DMS79 treated with DMSO at 0.1 percent for 48 hours (cell line): Measurements from ENCODE around the gene LRRC41.
"Not testable (repeated sequence)": the region's sequence is repeated elsewhere in the genome, so short reads cannot be mapped to it uniquely, and the experiment has no call there.

Experiments
- DNase-seq: peaks from one replicate; lab custom pipeline; 2025; lab: John Stamatoyannopoulos, UW

The LRRC41 gene

GRCh38 chr1:46322191-46322590 is 18.8 kb upstream of the LRRC41 start:
- DNase-seq, result not testable (repeated sequence)

DNA sequence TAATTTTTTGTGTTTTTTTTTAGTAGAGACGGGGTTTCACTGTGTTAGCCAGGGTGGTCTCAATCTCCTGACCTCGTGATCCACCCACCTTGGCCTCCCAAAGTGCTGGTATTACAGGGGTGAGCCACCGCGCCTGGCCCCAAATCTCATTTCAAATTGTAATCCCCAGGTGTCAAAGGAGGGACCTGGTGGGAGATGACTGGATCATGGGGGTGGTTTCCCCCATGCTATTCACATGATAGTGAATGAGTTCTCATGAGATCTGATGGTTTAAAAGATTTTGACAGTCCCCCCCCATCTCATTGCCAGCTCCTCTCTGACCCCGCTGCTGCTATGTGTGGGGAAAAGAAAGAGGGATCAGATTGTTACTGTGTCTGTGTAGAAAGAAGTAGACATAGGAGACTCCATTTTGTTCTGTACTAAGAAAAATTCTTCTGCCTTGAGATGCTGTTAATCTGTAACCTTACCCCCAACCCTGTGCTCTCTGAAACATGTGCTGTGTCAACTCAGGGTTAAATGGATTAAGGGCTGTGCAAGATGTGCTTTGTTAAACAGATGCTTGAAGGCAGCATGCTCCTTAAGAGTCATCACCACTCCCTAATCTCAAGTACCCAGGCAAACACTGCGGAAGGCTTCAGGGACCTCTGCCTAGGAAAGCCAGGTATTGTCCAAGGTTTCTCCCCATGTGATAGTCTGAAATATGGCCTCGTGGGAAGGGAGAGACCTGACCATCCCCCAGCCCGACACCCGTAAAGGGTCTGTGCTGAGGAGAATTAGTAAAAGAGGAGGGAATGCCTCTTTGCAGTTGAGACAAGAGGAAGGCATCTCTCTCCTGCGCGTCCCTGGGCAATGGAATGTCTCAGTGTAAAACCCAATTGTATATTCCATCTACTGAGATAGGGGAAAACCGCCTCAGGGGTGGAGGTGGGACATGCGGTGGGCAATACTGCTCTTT is 16.8 kb upstream of the LRRC41 start:
- DNase-seq, result peak; percentile 78

DNA sequence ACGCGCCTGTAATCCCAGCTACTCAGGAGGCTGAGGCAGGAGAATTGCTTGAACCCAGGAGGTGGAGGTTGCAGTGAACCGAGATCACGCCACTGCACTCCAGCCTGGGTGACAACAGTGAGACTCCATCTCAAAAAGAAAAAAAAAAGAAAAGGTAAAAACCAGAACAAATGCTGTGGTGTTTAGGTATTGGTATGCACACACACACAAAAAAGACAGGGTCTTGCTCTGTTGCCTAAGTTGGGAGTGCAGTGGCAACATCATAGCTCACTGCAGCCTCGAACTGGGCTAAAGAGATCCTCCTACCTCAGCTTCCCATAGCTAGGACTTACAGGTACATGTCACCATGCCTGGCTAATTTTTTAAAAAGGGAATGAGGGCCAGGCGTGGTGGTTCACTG is 15.9 kb upstream of the LRRC41 start:
- DNase-seq, result not testable (repeated sequence)

- DNase-seq, result no peak
These were observed 13.9 kb upstream of the LRRC41 start for GRCh38 chr1:46317323-46317722.

DNA sequence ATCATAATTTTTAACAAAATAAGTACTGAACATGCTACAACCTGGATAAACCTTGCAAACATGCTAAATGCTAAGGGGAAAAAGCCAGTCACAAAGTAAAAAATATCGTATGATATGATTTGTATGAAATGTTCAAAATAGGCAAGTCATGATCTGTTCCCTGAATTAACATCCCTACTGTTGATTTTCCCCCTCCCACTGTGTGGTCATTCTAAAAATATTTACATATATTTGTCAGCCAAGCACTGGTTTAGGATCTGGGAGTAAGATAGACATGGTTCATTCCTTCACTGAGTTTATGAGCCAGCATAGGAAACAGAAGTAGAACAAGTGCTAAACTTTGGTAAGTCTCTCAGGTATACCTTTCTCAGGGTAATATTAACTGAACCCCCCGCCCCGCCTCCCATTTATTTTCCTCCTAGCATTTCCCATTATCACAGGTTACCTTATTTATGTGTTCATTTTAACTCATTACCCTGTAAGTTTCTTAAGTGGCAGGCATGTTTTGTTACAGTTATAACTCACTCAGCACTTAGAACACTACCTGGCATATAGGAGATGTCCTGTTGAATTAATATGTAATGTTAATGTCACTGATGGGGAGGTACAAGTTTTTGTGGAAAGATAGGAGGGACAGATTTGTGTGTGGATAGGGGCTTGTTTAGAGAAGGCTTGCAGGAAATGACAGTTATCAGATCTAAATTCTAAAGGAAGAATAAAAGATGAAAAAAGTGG is 12.4 kb upstream of the LRRC41 start:
- no peak for DNase-seq

DNA sequence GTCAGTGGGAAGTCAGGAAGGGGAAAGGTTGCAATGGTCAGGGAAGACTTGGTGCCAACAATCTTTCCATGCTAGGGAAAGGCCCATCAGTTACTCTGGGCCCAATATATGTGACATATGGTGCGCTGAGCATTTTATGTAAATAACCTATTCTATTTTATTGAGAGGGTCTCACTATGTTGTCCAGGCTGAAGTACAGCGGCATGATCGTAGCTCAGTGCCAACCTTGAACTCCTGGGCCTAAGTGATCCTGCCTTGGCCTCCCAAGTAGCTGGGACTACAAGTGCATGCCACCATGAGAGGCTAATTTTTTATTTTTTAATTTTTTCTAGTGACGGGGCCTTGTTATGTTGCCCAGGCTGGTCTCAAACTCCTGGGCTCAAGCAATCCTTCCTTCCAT is 6.9 kb upstream of the LRRC41 start:
- DNase-seq, result no peak

- no peak for DNase-seq
These were observed 6.2 kb upstream of the LRRC41 start for GRCh38 chr1:46309401-46310159.

- DNase-seq, result no peak
These were observed 2.7 kb upstream of the LRRC41 start for GRCh38 chr1:46306159-46306530.

GRCh38 chr1:46303872-46304326 is 483 bp upstream of the LRRC41 start:
- peak; percentile 79 for DNase-seq

DNA sequence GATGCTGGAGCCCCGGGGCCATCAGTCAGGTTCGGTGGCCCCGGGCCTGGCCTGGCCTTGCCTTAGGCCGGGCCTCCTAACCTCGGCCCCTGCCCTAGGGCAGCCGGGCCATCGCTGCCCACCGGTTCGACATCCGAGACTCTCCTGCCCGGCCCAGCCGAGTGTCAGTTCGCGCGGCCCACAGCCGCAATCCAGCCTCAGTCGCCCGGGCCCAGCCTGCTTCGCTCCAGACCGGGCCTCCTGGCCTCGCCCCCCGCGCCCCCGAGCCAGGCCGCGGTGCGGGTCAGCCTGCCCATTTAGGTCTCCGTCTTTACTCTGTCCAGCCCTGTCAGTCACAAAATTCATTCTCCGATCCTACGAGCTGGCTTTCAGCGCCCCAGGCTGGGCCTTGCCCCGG is 777 bp downstream of the LRRC41 start:
- peak; percentile 67 for DNase-seq

DNA sequence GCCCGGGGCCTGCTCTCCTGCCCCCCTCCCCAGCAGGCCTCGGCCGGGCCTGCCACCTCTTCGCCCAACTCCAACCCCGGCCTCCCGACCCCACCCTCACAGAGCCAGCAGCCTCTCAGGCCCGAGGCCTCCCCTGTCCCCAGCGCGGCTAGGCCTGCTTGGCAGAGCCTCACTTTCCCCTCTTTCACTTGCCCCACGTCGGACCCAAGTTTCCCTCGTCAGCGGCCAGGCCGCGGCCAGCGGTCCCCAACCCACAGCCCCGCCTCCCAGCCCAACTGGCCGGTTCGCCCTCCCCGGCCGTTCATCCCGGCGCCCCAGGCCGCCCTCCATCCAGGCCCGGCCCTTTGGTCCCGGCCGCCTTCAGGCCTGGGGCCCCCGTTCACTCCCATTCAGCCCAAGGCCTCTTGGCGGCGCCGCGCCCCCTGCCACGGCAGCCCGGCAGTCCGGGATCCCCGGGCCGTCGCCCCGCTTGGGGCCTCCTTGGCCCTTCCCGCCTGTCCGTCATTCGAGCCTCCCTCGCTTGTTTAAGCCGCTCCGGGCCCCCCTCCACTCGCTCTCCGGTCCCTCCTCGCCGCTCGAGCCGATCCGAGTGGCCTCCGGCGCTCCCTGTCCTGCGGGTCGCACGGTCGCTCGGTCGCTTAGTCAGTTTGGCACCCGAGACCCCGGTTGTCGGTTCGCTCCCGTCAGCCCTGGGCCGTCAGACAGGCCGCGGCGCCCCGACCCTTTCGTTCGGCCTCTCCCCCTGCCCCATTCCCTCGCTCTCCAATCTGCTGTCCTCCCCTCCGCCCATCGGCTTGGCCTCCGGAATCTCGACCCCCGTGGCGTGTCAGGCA is 1.4 kb downstream of the LRRC41 start:
- peak; percentile 52 for DNase-seq

GRCh38 chr1:46301406-46301807 is 2.0 kb downstream of the LRRC41 start:
- no peak for DNase-seq

GRCh38 chr1:46300673-46301405 is 2.6 kb downstream of the LRRC41 start:
- no peak for DNase-seq

GRCh38 chr1:46298387-46298786 is 5.0 kb downstream of the LRRC41 start:
- no peak for DNase-seq

- no peak for DNase-seq
These were observed 8.1 kb downstream of the LRRC41 start for GRCh38 chr1:46295306-46295705.

GRCh38 chr1:46289976-46290375 is 13.4 kb downstream of the LRRC41 start:
- no peak for DNase-seq

GRCh38 chr1:46289134-46289494 is 14.3 kb downstream of the LRRC41 start:
- no peak for DNase-seq

- DNase-seq, result no peak
These were observed 14.8 kb downstream of the LRRC41 start for GRCh38 chr1:46288485-46289133.

DNA sequence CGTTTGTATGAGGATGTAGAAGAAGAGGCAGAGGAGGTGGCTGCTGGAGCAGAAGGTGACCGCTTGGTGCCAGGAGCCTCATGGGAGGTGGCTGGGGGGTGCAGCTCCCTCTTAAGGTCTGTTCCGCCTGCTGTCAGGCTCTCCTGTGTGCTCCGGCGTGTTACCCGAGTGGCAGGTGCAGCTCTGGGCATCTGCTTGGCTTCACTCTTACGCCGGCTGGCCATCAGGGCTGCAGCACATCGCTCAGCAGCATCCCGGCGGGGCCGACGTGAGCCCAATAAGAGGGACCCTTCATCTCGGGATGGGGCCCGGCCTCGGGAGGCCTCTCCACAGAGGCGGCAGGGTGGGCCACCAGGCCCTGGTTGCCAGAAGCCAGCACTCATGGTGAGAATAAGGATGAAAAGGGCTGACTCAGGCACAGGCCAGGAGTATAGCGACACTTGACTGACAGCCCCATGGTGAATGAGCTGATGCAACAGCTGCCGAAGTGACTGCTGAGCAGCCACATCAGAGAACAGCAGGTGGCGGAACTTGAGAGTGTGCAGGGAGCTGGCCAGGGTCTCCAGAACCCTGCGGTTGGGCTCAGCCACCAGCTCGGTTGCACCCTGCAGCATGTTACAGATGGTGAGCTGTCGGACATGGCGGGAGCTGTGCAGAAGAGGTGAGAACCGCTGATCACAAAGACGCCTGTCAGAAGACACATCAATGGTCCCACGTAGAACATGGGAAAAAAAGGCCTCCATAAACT is 17.5 kb downstream of the LRRC41 start:
- DNase-seq, result peak; percentile 84
